ENCODE results near the gene CYP27A1.
A peak's percentile ranks its signal among the peaks of the same experiment; 100 is the strongest.
"Not testable (repeated sequence)": the region's sequence is repeated elsewhere in the genome, so short reads cannot be mapped to it uniquely, and the experiment has no call there.

CYP27A1 gene

GRCh38 chr2:218781691-218782527, at the start of gene CYP27A1:
TSS of gene CYP27A1 (plus strand) at chr2:218782147. CDS start at chr2:218782183, 36 bp downstream.
- DNase-seq (ENCODE audit: low read depth) = peak; percentile 23

- DNase-seq (ENCODE audit: low read depth) = peak; percentile 69
Observed at GRCh38 chr2:218732761-218733158, 49.2 kb upstream of the CYP27A1 start.

- peak; percentile 95 for DNase-seq (ENCODE audit: low read depth)
Observed at GRCh38 chr2:218733171-218734021, 48.6 kb upstream of the CYP27A1 start.

DNA sequence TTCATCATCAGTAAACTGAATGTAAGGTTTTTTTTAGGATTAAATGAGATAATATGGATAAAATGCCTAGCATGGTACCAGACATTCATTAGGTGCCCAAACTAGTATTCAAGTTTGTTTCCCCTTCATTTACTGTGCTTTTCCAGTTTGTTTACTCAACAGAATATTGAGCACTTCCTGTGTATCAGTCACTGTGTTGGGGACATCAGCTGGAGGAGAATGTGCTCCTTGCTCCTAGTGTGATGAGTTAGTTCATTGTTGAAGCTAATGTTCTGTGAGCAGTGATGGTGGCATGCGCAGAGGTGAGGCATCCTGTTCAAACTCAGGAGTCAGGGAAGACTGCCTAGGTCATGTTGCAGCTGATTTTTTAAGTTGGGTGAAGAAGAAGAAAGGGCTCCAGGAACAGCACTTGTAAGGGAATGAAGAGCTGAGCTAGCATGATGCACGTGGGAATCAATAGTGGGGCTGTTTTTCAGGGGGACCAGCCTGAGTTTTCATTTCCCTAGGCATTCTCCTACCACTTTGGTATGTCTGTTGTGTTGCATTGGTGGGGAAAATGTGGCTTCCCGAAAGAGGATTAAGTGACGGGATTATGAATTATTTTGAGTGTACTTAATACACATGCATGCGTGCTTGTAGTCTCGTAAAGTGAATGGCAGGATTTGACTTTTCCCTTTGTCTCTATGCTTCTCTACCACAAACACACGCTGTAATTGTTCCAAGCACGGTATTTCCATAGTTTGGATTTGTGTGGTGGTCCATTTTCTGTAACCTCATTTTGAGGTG, 47.6 kb upstream of the CYP27A1 start:
- DNase-seq (ENCODE audit: low read depth) = no peak

- DNase-seq (ENCODE audit: low read depth) = no peak
Observed at GRCh38 chr2:218736531-218736930, 45.4 kb upstream of the CYP27A1 start.

- DNase-seq (ENCODE audit: low read depth) = no peak
Observed at GRCh38 chr2:218743068-218743467, 38.9 kb upstream of the CYP27A1 start.

- DNase-seq (ENCODE audit: low read depth) = no peak
Observed at GRCh38 chr2:218744615-218745014, 37.3 kb upstream of the CYP27A1 start.

GRCh38 chr2:218745160-218745558, 36.8 kb upstream of the CYP27A1 start:
- peak; percentile 21 for DNase-seq (ENCODE audit: low read depth)

DNA sequence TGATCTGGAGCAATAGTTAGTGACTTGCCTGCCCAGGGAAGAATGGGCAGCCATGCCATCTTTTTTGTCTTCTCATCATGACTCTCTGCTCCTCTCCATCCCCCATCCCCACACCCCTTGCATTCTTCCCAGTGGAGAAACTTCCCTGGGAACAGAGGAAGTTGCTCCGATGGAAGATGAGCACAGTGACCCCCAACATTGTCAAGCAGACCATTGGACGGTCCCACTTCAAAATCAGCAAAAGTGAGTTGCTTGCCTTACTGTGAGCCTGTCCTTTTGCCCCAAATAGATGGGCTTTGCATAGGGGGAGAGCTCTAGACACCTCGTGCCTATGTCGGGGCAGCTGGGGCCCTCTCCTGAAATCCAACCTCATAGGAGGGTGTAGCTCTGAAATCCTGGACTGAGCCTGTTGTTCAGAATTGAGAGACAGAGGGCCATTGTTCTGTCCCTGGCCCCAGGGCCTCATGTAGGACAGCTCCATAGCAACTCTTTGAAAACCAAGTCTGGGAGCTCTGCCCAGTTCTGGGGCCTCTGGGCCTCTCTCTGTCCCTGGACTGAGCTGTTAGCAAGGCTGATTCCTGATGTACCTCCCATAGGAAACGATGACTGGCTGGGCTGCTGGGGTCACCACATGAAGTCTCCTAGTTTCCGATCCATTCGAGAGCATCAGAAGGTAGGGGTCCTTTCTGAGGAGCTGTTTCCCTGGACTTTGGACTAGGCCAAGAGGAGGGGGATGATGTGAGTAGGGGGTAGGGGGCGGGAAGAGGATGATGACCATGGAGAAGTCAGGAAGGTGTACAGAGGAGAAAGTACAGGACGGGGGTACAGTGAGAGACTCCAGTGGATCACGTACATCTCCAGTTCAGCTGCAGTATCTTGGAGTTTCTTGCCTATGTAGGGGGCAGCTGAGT, 36.1 kb upstream of the CYP27A1 start:
- peak; percentile 70 for DNase-seq (ENCODE audit: low read depth)

- no peak for DNase-seq (ENCODE audit: low read depth)
Observed at GRCh38 chr2:218746470-218746795, 35.5 kb upstream of the CYP27A1 start.

DNA sequence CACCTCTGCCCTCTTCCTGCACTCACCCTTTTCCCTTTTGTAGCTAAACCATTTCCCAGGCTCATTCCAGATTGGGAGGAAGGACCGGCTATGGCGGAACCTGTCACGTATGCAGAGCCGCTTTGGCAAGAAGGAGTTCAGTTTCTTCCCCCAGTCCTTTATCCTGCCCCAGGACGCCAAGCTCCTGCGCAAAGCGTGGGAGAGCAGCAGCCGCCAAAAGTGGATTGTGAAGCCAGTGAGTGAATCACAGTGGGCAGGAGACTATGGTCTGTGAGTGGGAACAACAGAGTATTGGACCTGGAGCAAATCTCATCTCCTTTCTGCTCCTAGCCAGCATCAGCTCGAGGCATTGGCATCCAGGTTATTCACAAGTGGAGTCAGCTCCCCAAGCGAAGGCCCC, 35.0 kb upstream of the CYP27A1 start:
- DNase-seq (ENCODE audit: low read depth) = no peak

- no peak for DNase-seq (ENCODE audit: low read depth)
Observed at GRCh38 chr2:218748741-218749441, 33.1 kb upstream of the CYP27A1 start.

- DNase-seq (ENCODE audit: low read depth) = no peak
Observed at GRCh38 chr2:218754201-218754600, 27.7 kb upstream of the CYP27A1 start.

DNA sequence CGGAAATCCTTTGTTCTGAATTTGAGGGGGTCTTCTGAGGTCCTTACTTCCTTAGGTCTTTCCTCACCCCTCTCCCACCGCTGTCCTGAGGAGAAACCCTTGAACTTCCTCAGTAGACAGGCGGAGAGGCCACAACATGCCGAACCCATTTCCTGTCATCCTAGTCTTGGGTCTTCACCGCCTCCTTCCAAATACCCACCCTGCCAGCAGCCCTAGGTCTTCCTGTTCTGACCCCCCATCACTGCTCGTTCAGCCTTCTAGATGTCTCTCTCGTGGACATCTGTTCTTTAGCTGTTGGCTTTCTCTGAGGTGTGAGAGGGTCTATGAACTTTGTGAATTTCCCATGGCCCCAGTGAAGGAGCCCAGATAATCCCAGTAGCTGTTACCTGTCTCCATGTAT, 27.2 kb upstream of the CYP27A1 start:
- no peak for DNase-seq (ENCODE audit: low read depth)

DNA sequence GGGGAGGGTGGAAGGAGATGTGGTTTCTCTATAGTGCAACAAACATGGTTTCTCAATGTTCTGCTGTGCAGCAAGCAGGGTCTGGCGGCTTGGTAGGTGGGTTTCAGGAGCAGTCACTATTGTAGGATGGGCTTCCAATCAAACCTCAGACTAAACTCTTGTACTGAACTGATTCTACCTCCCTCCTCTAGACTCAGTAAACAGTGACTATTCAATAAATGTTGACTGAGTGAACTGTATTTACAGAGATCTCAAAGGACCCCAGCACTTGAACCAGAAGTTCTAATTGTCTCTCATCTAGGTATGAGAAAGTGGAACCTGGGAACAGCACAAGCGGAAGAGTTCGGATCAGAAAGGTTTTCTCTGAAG, 26.8 kb upstream of the CYP27A1 start:
- no peak for DNase-seq (ENCODE audit: low read depth)

- no peak for DNase-seq (ENCODE audit: low read depth)
Observed at GRCh38 chr2:218755567-218756404, 26.2 kb upstream of the CYP27A1 start.

DNA sequence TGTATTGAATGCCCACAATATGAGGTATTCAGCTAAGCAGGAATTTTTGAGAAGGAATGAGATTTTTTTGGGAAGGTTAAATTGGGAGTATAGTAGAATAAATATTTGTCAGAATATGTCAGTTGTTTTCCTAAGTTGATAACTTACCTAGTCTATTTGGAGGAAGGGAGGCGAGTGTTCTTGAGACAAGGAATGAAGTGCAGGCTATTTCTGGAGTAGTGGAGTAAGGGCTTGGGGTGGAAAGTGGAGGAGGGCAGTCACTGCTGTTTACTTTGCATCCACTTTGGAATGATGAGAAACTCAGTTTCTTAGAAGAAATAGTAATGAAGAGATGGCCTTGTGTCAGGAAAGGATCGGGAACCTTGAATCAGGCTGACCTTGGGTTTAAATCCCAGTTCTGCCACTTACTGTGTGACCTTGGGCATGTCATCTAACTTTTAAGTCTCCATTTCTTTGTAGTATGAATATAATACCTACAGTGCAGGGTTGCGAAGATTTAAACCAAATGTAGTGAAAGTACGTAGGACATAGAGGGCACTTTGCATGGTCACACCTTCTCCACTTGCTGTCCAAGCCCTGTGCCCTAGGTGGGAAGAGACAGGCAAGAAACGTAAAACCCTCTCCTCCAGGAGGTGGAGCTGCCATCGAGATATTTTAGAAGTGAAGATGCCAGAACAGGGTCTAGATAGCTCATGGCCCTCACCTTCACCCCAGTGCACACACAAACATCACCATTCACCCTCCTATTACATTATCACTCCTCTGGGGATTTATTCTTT, 25.2 kb upstream of the CYP27A1 start:
- no peak for DNase-seq (ENCODE audit: low read depth)

DNA sequence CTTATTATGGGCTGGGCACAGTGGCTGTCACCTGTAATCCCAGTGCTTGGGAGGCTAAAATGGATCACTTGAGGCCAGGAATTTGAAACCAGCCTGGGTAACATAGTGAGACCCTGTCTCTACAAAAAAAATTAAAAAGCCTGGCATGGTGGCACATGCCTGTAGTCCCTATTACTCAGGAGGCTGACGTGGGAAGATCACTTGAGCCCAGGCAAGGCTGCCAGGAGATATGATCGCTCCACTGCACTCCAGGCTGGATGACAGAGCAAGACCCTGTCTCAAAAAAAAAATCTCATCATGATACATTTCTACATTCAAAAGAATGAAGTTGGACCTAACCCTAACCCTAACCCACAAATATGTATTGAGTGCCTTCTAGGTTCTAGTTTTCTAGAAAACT, 20.2 kb upstream of the CYP27A1 start:
- DNase-seq (ENCODE audit: low read depth) = no peak

DNA sequence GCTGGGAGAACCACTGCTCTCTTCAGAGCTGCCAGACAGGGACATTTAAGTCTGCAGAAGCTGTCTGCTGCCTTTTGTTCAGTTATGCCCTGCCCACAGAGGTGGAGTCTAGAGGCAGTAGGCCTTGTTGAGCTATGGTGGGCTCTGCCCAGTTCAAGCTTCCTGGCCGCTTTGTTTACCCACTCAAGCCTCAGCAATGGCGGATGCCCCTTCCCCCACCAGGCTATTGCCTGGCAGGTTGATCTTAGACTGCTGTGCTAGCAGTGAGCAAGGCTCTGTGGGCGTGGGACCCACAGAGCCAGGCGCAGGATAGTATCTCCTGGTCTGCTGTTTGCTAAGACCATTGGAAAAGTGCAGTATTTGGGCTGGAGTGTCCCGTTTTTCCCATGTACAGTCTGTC, 9.2 kb upstream of the CYP27A1 start:
- DNase-seq (ENCODE audit: low read depth) = not testable (repeated sequence)
